Tibial nerve (tissue), 4 donors: ENCODE data around the gene DNMT3B.

Experiments
- CTCF ChIP-seq, 5 experiments: fragments of 200-600 bp in 3 of 5; fragments of 450-650 bp in 2 of 5; sonication (generic) in 3 of 5; IDR thresholded peaks; one replicate each; pipeline ENCODE4 v1.5.1; 2016 to 2019; ENCODE audit warnings: antibody characterized with exemption in 5 of 5, mild to moderate bottlenecking in 3 of 5, moderate library complexity in 2 of 5
- EP300 ChIP-seq, 2 donors: sonication (generic); formaldehyde crosslinking; IDR thresholded peaks; one replicate each; pipeline ENCODE4 v1.6.1; 2017; ENCODE audit warnings: antibody characterized with exemption in 2 of 2, mild to moderate bottlenecking in 1 of 2
- POLR2A ChIP-seq, 2 donors: fragments of 450-650 bp; IDR thresholded peaks; one replicate each; pipeline ENCODE4 v1.6.1; 2017; ENCODE audit warnings: antibody characterized with exemption in 2 of 2, mild to moderate bottlenecking in 2 of 2, moderate library complexity in 2 of 2

- TF ChIP-seq CTCF (IDR thresholded peaks at IDR 0.05) (no peak), POLR2A (IDR thresholded peaks at IDR 0.05) (no peak), EP300 (IDR thresholded peaks at IDR 0.05) (no peak)
These were observed 24.6 kb upstream of the DNMT3B start for GRCh38 chr20:32737371-32738223.
